K562 (cell line): ENCODE results near the gene CCDC192. TPM values are rescaled to one million over a fixed set of nuclear protein-coding genes. Genes with fewer than 3 reads are reported as not detected.

Experiments
- HNRNPH1 ChIP-seq: fragments of 200-400 bp; formaldehyde crosslinking; optimal IDR thresholded peaks from 2 replicates; pipeline ENCODE3; 2017; ENCODE audit warnings: low read depth, mild to moderate bottlenecking, low read length, moderate library complexity
- PHB ChIP-seq: fragments of 250-450 bp; sonication (Bioruptor Pico); IDR thresholded peaks from 2 replicates; pipeline ENCODE4 v1.5.0; 2021
- ZNF583 ChIP-seq: fragments of 250-450 bp; sonication (Bioruptor Pico); IDR thresholded peaks from 2 replicates; pipeline ENCODE4 v1.4.0; 2020
- ZSCAN32 ChIP-seq: fragments of 450-650 bp; formaldehyde crosslinking; IDR thresholded peaks from 2 replicates; pipeline ENCODE4 v1.4.0; 2020; ENCODE audit warnings: mild to moderate bottlenecking, moderate library complexity
- polyA plus RNA-seq, 8 experiments: library from polyadenylated mRNA; depleted of rRNA in 4 of 8; stranded (reverse) in 5 of 8; unstranded in 3 of 8; fragments of >200 nt; fragmentation: Nextera tagmentation in 2 of 8; fragmentation: Illumina TruSeq in 1 of 8; extraction: Ambion mirVana in 2 of 8; extraction: Trizol in 1 of 8; gene quantifications; 2 replicates each; pipeline versions ENCODE4 v1.2.1 to v1.2.3, GENCODE V29; 2011 to 2014; ENCODE audit warnings: inconsistent platforms in 1 of 8, missing spikeins in 1 of 8
- total RNA-seq, 7 experiments: library from RNA; depleted of rRNA in 6 of 7; stranded (reverse); fragments of >200 nt in 6 of 7; fragmentation: Illumina TruSeq in 2 of 7; extraction: Trizol in 2 of 7; gene quantifications; 2 replicates each; pipeline versions ENCODE4 v1.2.1 to v1.2.3, GENCODE V29; 2011 to 2021; ENCODE audit warnings: low replicate concordance in 1 of 7
- TF ChIP-seq, protein P1 (sequence below): fragments of 200-600 bp; sonication (generic); IDR thresholded peaks from one replicate; pipeline ENCODE4 v1.6.1; 2012; ENCODE audit warnings: mild to moderate bottlenecking, low read depth, low read length, inconsistent platforms
- TF ChIP-seq, protein P2 (sequence below): fragments of 150-350 bp; conservative IDR thresholded peaks from 2 replicates; pipeline ENCODE4 v1.6.1; 2014; ENCODE audit warnings: low read length
- TF ChIP-seq, protein P3 (sequence below): IDR thresholded peaks from 2 replicates; pipeline ENCODE4 v1.6.1; 2014; ENCODE audit warnings: antibody characterized with exemption
- TF ChIP-seq, protein P4 (sequence below): sonication (generic); formaldehyde crosslinking; IDR thresholded peaks from 2 replicates; pipeline ENCODE4 v1.8.0; 2023; ENCODE audit warnings: mild to moderate bottlenecking, missing genetic modification reagents
- TF ChIP-seq, protein P5 (sequence below), 2 experiments: fragments of 200-800 bp in 1 of 2; sonication (Bioruptor generic) in 1 of 2; sonication (generic) in 1 of 2; formaldehyde crosslinking in 1 of 2; IDR thresholded peaks in 1 of 2; conservative IDR thresholded peaks in 1 of 2; 2 replicates each; pipeline versions ENCODE4 v1.5.0 to v1.6.1; 2016 to 2020; ENCODE audit warnings: missing compliant biosample characterization in 1 of 2, missing genetic modification characterization in 1 of 2, missing genetic modification reagents in 1 of 2

The CCDC192 gene
- total and polyA plus RNA-seq, 9 of the 15 experiments (the other 6 are each of a cell fraction or from before 2014, with no cell fraction given) = 0.21 to 0.66 (median 0.38) TPM; not detected in 2

DNA sequence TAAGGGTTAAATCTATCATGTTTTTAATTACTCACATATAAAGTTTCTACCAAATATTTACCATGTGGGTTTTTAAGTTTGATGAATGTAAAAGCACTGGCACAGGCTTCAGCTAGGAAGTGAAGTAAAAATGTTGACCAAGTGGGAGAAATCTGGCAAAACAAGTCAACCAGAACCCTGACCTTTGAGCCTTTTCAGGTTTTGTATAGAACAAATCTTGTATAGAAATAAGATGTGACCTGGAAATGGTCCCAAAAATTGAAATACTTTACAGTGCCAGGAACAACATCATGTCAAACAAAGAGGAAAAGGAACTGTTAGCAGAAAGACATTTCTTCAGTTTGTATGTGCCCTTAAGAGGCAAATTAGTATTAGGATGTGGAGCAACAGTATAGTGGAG, 137.6 kb downstream of the CCDC192 start (continued):
- TF ChIP-seq, protein P1, sequence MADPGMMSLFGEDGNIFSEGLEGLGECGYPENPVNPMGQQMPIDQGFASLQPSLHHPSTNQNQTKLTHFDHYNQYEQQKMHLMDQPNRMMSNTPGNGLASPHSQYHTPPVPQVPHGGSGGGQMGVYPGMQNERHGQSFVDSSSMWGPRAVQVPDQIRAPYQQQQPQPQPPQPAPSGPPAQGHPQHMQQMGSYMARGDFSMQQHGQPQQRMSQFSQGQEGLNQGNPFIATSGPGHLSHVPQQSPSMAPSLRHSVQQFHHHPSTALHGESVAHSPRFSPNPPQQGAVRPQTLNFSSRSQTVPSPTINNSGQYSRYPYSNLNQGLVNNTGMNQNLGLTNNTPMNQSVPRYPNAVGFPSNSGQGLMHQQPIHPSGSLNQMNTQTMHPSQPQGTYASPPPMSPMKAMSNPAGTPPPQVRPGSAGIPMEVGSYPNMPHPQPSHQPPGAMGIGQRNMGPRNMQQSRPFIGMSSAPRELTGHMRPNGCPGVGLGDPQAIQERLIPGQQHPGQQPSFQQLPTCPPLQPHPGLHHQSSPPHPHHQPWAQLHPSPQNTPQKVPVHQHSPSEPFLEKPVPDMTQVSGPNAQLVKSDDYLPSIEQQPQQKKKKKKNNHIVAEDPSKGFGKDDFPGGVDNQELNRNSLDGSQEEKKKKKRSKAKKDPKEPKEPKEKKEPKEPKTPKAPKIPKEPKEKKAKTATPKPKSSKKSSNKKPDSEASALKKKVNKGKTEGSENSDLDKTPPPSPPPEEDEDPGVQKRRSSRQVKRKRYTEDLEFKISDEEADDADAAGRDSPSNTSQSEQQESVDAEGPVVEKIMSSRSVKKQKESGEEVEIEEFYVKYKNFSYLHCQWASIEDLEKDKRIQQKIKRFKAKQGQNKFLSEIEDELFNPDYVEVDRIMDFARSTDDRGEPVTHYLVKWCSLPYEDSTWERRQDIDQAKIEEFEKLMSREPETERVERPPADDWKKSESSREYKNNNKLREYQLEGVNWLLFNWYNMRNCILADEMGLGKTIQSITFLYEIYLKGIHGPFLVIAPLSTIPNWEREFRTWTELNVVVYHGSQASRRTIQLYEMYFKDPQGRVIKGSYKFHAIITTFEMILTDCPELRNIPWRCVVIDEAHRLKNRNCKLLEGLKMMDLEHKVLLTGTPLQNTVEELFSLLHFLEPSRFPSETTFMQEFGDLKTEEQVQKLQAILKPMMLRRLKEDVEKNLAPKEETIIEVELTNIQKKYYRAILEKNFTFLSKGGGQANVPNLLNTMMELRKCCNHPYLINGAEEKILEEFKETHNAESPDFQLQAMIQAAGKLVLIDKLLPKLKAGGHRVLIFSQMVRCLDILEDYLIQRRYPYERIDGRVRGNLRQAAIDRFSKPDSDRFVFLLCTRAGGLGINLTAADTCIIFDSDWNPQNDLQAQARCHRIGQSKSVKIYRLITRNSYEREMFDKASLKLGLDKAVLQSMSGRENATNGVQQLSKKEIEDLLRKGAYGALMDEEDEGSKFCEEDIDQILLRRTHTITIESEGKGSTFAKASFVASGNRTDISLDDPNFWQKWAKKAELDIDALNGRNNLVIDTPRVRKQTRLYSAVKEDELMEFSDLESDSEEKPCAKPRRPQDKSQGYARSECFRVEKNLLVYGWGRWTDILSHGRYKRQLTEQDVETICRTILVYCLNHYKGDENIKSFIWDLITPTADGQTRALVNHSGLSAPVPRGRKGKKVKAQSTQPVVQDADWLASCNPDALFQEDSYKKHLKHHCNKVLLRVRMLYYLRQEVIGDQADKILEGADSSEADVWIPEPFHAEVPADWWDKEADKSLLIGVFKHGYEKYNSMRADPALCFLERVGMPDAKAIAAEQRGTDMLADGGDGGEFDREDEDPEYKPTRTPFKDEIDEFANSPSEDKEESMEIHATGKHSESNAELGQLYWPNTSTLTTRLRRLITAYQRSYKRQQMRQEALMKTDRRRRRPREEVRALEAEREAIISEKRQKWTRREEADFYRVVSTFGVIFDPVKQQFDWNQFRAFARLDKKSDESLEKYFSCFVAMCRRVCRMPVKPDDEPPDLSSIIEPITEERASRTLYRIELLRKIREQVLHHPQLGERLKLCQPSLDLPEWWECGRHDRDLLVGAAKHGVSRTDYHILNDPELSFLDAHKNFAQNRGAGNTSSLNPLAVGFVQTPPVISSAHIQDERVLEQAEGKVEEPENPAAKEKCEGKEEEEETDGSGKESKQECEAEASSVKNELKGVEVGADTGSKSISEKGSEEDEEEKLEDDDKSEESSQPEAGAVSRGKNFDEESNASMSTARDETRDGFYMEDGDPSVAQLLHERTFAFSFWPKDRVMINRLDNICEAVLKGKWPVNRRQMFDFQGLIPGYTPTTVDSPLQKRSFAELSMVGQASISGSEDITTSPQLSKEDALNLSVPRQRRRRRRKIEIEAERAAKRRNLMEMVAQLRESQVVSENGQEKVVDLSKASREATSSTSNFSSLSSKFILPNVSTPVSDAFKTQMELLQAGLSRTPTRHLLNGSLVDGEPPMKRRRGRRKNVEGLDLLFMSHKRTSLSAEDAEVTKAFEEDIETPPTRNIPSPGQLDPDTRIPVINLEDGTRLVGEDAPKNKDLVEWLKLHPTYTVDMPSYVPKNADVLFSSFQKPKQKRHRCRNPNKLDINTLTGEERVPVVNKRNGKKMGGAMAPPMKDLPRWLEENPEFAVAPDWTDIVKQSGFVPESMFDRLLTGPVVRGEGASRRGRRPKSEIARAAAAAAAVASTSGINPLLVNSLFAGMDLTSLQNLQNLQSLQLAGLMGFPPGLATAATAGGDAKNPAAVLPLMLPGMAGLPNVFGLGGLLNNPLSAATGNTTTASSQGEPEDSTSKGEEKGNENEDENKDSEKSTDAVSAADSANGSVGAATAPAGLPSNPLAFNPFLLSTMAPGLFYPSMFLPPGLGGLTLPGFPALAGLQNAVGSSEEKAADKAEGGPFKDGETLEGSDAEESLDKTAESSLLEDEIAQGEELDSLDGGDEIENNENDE = no peak
- TF ChIP-seq, protein P2, sequence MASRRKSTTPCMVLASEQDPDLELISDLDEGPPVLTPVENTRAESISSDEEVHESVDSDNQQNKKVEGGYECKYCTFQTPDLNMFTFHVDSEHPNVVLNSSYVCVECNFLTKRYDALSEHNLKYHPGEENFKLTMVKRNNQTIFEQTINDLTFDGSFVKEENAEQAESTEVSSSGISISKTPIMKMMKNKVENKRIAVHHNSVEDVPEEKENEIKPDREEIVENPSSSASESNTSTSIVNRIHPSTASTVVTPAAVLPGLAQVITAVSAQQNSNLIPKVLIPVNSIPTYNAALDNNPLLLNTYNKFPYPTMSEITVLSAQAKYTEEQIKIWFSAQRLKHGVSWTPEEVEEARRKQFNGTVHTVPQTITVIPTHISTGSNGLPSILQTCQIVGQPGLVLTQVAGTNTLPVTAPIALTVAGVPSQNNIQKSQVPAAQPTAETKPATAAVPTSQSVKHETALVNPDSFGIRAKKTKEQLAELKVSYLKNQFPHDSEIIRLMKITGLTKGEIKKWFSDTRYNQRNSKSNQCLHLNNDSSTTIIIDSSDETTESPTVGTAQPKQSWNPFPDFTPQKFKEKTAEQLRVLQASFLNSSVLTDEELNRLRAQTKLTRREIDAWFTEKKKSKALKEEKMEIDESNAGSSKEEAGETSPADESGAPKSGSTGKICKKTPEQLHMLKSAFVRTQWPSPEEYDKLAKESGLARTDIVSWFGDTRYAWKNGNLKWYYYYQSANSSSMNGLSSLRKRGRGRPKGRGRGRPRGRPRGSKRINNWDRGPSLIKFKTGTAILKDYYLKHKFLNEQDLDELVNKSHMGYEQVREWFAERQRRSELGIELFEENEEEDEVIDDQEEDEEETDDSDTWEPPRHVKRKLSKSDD = no peak
- TF ChIP-seq, protein P3, sequence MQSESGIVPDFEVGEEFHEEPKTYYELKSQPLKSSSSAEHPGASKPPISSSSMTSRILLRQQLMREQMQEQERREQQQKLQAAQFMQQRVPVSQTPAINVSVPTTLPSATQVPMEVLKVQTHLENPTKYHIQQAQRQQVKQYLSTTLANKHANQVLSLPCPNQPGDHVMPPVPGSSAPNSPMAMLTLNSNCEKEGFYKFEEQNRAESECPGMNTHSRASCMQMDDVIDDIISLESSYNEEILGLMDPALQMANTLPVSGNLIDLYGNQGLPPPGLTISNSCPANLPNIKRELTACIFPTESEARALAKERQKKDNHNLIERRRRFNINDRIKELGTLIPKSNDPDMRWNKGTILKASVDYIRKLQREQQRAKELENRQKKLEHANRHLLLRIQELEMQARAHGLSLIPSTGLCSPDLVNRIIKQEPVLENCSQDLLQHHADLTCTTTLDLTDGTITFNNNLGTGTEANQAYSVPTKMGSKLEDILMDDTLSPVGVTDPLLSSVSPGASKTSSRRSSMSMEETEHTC = no peak
- TF ChIP-seq ZSCAN32 (CRISPR knock-in tag) (no peak), PHB (CRISPR knock-in tag) (no peak), HNRNPH1 (no peak), ZNF583 (CRISPR knock-in tag) (no peak)
- TF ChIP-seq, protein P4, sequence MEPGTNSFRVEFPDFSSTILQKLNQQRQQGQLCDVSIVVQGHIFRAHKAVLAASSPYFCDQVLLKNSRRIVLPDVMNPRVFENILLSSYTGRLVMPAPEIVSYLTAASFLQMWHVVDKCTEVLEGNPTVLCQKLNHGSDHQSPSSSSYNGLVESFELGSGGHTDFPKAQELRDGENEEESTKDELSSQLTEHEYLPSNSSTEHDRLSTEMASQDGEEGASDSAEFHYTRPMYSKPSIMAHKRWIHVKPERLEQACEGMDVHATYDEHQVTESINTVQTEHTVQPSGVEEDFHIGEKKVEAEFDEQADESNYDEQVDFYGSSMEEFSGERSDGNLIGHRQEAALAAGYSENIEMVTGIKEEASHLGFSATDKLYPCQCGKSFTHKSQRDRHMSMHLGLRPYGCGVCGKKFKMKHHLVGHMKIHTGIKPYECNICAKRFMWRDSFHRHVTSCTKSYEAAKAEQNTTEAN (CRISPR knock-in tag) = no peak
- TF ChIP-seq, protein P5, sequence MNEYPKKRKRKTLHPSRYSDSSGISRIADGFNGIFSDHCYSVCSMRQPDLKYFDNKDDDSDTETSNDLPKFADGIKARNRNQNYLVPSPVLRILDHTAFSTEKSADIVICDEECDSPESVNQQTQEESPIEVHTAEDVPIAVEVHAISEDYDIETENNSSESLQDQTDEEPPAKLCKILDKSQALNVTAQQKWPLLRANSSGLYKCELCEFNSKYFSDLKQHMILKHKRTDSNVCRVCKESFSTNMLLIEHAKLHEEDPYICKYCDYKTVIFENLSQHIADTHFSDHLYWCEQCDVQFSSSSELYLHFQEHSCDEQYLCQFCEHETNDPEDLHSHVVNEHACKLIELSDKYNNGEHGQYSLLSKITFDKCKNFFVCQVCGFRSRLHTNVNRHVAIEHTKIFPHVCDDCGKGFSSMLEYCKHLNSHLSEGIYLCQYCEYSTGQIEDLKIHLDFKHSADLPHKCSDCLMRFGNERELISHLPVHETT (CRISPR knock-in tag; conservative IDR thresholded peaks at IDR 0.05 in 1 of 2, IDR thresholded peaks at IDR 0.05 in 1 of 2) = no peak
